ENCODE measurements around the gene TRAPPC14.
A peak's percentile ranks its signal among the peaks of the same experiment; 100 is the strongest.

The TRAPPC14 gene

DNA sequence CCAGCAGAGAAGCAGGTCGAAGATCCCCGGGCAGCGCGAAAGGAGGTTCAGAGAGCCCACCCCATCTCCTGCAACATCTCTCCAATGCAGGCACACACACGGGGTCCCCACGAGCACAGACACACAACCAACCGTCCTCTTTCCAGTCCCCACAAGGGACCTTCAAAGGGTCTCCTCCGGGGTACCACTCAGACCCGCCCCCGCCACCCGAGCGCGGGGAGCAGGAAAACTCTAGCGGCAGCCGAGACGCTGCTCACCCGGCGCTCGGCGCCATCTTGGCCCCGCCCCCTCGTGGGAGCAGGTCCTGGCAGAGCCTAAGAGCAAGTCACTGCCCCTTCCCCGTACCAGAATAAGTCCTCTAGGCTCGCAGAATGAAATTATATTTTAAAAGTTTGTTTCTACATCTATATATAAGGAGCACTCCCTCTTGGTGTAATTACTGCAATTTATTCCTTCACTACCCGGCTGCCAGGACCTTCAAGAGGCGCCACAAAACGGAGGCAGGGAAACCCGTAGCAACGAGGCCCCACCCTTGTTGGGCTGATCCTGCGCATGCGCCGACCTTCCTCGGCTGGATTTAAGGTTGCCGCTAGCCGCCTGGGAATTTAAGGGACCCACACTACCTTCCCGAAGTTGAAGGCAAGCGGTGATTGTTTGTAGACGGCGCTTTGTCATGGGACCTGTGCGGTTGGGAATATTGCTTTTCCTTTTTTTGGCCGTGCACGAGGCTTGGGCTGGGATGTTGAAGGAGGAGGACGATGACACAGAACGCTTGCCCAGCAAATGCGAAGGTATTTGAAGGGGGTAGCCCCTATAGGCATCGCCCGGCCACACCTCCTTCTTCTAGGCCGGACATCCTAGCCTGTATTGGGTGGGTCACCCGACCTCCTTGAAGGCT, 39.2 kb downstream of the TRAPPC14 start, which contains the start of the genes CNPY4 and TAF6:
Gene CNPY4, plus strand, starts transcription at position 563 of the 898 bp plus-strand sequence. Its CDS starts 111 bp downstream, at position 674.
Gene TAF6, minus strand, starts transcription at position 287 of the 898 bp plus-strand sequence. CDS start 5,149 bp downstream, outside the sequence.
- DNase-seq (ENCODE audit: low spot score) = peak; percentile 99
- CTCF ChIA-PET = no interaction called here
- peak within 1 kb of the TSS; percentile 88 for H3K27ac ChIP-seq
- POLR2A ChIA-PET (ENCODE audit: low non-redundant PET) = interaction anchor here (0.9 kb wide), 1 partner anchor 18 kb away, joined by 3 read pairs; the partner anchor contains the start of genes AP4M1 and MCM7
- TF ChIP-seq, protein P1, sequence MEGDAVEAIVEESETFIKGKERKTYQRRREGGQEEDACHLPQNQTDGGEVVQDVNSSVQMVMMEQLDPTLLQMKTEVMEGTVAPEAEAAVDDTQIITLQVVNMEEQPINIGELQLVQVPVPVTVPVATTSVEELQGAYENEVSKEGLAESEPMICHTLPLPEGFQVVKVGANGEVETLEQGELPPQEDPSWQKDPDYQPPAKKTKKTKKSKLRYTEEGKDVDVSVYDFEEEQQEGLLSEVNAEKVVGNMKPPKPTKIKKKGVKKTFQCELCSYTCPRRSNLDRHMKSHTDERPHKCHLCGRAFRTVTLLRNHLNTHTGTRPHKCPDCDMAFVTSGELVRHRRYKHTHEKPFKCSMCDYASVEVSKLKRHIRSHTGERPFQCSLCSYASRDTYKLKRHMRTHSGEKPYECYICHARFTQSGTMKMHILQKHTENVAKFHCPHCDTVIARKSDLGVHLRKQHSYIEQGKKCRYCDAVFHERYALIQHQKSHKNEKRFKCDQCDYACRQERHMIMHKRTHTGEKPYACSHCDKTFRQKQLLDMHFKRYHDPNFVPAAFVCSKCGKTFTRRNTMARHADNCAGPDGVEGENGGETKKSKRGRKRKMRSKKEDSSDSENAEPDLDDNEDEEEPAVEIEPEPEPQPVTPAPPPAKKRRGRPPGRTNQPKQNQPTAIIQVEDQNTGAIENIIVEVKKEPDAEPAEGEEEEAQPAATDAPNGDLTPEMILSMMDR (conservative IDR thresholded peaks at IDR 0.05; ENCODE audit: low read depth) = no peak

DNA sequence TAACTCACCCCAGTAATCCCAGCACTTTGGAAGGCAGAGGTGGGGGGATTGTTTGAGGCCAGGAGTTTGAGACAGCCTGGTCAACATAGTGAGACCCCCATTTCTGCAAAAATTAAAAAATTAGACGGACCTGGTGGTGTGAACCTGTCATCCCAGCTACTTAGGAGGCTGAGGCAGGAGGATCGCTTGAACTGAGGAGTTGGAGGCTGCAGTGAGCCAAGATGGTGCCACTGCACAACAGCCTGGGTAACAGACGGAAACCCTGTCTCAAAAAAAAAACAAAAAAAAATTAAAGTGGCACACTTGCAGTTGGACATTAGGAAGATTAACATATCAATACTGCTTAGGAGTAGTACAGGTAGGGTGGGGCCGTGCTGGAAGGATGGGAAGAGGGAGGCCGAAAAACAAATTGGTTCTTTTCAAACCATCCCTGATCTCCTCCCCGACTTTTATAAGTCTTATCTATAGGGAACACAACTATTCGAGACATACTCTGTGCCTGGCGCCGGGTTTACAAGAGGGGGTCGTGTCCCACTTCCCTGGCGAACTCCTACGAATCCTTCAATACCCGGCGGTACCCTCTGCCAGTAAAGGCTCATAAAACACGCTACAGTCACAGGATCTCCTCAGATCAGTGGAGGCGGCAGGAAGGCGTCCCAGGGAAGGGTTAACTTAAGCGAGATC, 40.0 kb downstream of the TRAPPC14 start:
- ChIA-PET CTCF (no interaction called here), POLR2A (ENCODE audit: low non-redundant PET) (no interaction called here)
- TF ChIP-seq, protein P1 (conservative IDR thresholded peaks at IDR 0.05; ENCODE audit: low read depth) = no peak
- peak overlapping the region; percentile 88 for H3K27ac ChIP-seq
- no peak for DNase-seq (ENCODE audit: low spot score)

DNA sequence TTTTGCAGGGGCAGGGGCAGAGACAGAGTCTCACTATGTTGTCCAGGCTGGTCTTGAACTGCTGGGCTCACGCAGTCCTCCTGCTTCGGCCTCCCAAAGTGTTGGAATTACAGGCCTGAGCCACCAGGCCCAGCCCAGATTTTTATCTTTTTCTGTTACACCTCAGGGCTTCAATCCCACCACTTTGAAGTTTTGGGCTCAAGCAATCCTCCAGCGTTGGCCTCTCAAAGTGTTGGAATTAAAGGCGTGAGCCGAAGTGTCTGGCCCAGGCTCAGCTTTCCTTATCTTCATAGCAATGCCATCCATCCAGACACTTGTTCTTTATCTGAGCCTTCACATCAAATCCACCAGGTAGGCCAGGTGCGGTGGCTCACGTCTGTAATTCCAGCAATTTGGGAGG, 43.5 kb downstream of the TRAPPC14 start:
- H3K27ac ChIP-seq = peak overlapping the region; percentile 36
- CTCF ChIA-PET = no interaction called here

DNA sequence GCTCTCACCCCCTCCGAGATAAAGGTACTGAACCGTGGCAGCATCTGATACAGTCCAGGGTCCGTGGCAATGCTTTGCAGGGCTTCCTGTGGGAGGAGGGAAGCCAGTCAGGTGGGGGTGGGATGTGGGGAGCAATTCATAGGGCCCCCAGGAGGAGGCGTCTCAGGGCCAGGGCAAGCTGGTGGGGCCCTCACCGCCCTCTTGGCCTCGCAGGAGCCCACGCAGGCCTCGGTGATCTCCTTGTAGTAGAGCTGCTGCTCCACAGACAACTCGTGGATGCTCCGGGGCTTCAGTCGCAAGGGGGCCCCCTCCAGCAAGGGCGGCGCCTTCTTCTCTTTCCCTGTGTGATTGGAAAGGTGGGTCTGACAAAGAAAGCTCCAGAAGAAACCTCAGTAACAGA, 46.6 kb downstream of the TRAPPC14 start:
- TF ChIP-seq, protein P1 (conservative IDR thresholded peaks at IDR 0.05; ENCODE audit: low read depth) = no peak
- no peak for DNase-seq (ENCODE audit: low spot score)
- ChIA-PET CTCF (no interaction called here), POLR2A (ENCODE audit: low non-redundant PET) (no interaction called here)
- H3K27ac ChIP-seq = peak overlapping the region; percentile 36

More for the DNA sequence above, 43.5 kb downstream of the TRAPPC14 start:
- TF ChIP-seq, protein P1 (conservative IDR thresholded peaks at IDR 0.05; ENCODE audit: low read depth) = no peak
- POLR2A ChIA-PET (ENCODE audit: low non-redundant PET) = no interaction called here
- DNase-seq (ENCODE audit: low spot score) = no peak

DNA sequence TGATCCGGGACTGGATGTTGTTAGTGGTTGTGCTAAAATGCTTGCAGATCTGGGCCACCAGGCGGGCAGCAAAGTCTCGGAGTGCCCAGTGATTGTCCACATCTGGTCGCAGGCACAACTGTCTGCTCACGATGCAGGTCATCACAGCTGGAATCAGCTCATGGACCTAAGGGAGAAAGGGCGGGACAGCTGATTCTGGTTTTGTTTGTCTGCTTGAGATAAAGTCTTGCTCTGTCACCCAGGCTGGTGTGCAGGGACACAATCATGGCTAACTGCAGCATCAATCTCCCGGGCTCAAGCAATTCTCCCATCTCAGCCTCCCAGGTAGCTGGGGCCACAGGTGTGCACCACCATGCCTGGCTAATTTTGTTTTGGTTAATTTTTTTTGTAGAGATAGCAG, 47.4 kb downstream of the TRAPPC14 start:
- H3K27ac ChIP-seq = peak overlapping the region; percentile 36
- ChIA-PET CTCF (no interaction called here), POLR2A (ENCODE audit: low non-redundant PET) (no interaction called here)
- no peak for DNase-seq (ENCODE audit: low spot score)
- TF ChIP-seq, protein P1 (conservative IDR thresholded peaks at IDR 0.05; ENCODE audit: low read depth) = no peak

DNA sequence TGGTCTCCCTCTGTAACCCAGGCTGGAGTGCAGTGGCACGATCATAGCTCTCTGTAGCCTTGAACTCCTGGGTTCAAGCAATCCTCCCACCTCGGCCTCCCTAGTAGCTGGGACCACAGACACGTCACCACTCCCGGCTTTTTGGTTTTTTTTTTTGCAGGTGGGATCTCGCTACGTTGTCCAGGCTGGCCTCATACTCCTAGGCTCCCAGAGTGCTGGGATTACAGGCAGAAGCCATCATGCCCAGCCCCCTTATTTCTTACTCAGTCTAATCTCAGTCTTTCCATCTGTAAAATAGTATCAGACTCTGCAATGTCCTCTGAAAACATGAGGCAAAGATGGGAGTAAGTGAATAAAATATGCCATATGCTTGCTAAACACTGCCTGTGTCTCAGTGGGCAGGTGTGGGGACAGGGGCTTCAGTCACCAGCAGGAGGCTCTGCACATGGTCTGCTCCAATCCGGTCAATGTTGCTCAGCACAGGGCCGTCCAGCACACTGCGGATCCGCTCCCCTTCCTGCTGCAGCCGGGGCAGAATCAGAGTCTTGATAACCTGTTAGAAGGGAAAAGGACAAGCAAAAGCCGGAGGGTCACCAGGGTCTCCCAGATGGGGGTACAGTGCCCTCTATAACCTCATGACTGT, 48.9 kb downstream of the TRAPPC14 start:
- TF ChIP-seq, protein P1 (conservative IDR thresholded peaks at IDR 0.05; ENCODE audit: low read depth) = no peak
- peak overlapping the region; percentile 36 for H3K27ac ChIP-seq
- no peak for DNase-seq (ENCODE audit: low spot score)
- POLR2A ChIA-PET (ENCODE audit: low non-redundant PET) = no interaction called here
- CTCF ChIA-PET = no interaction called here
